ENCODE measurements around the gene DEDD.

DEDD gene

GRCh38 chr1:161132410-161133219 is at the start of gene DEDD:
TSS of gene DEDD (minus strand) at chr1:161132667. CDS start at chr1:161124462, 8,205 bp downstream.
- DNase-seq, result peak; percentile 91

- no peak for DNase-seq
Observed at GRCh38 chr1:161182214-161182613, 49.7 kb upstream of the DEDD start.

GRCh38 chr1:161180639-161181038 is 48.2 kb upstream of the DEDD start:
- no peak for DNase-seq

- DNase-seq, result no peak
Observed at GRCh38 chr1:161179698-161180097, 47.2 kb upstream of the DEDD start.

- DNase-seq, result no peak
Observed at GRCh38 chr1:161177936-161178244, 45.4 kb upstream of the DEDD start.

GRCh38 chr1:161177112-161177935 is 44.9 kb upstream of the DEDD start, which contains the start of gene B4GALT3:
TSS of gene B4GALT3 (minus strand) at chr1:161177507. CDS start at chr1:161176060, 1,447 bp downstream.
- DNase-seq, result peak; percentile 76

- DNase-seq, result no peak
Observed at GRCh38 chr1:161176468-161177111, 44.1 kb upstream of the DEDD start.

- no peak for DNase-seq
Observed at GRCh38 chr1:161175771-161176453, 43.4 kb upstream of the DEDD start.

GRCh38 chr1:161174911-161175310 is 42.4 kb upstream of the DEDD start:
- DNase-seq, result no peak

GRCh38 chr1:161173711-161174110 is 41.2 kb upstream of the DEDD start:
- DNase-seq, result no peak

GRCh38 chr1:161172776-161173376 is 40.4 kb upstream of the DEDD start:
- no peak for DNase-seq

- DNase-seq, result no peak
Observed at GRCh38 chr1:161172349-161172748, 39.9 kb upstream of the DEDD start.

GRCh38 chr1:161171696-161172095 is 39.2 kb upstream of the DEDD start:
- DNase-seq, result no peak

GRCh38 chr1:161171191-161171590 is 38.7 kb upstream of the DEDD start:
- DNase-seq, result no peak

- DNase-seq, result no peak
Observed at GRCh38 chr1:161168906-161169305, 36.4 kb upstream of the DEDD start.

GRCh38 chr1:161166669-161167548 is 34.4 kb upstream of the DEDD start:
- peak; percentile 23 for DNase-seq

- DNase-seq, result peak; percentile 95
Observed at GRCh38 chr1:161165742-161166668, 33.5 kb upstream of the DEDD start, which contains the start of gene PPOX. TSS of gene PPOX (plus strand) at chr1:161166426. CDS start at chr1:161166848, 422 bp downstream.

- no peak for DNase-seq
Observed at GRCh38 chr1:161164901-161165610, 32.6 kb upstream of the DEDD start.

GRCh38 chr1:161163793-161164192 is 31.3 kb upstream of the DEDD start:
- DNase-seq, result no peak

GRCh38 chr1:161162806-161163205 is 30.3 kb upstream of the DEDD start:
- DNase-seq, result no peak
